Muscle layer of colon (tissue), 2 donors: ENCODE data around the gene BAHCC1.

Experiments
- H3K27ac ChIP-seq: one replicate; pipeline ENCODE4 v1.7.0; 2013; ENCODE audit warnings: low read depth, mild to moderate bottlenecking, low read length, moderate library complexity
- H3K27me3 ChIP-seq, 2 donors: one replicate each; pipeline ENCODE4 v1.7.0; 2013; ENCODE audit warnings: low read length in 2 of 2, mild to moderate bottlenecking in 2 of 2; ENCODE audit not compliant: insufficient read depth in 2 of 2, control insufficient read depth in 1 of 2
- H3K36me3 ChIP-seq: one replicate; pipeline ENCODE4 v1.7.0; 2013; ENCODE audit warnings: mild to moderate bottlenecking, low read length; ENCODE audit not compliant: insufficient read depth
- H3K4me1 ChIP-seq: one replicate; pipeline ENCODE4 v1.7.0; 2013; ENCODE audit warnings: mild to moderate bottlenecking, low read length; ENCODE audit not compliant: insufficient read depth
- H3K4me3 ChIP-seq, 2 donors: one replicate each; pipeline ENCODE4 v1.7.0; 2013; ENCODE audit warnings: low read length in 2 of 2, low read depth in 1 of 2, mild to moderate bottlenecking in 1 of 2, moderate library complexity in 1 of 2
- H3K9ac ChIP-seq: one replicate; pipeline ENCODE4 v1.7.0; 2013; ENCODE audit warnings: low read length
- H3K9me3 ChIP-seq: one replicate; pipeline ENCODE4 v1.7.0; 2013; ENCODE audit warnings: mild to moderate bottlenecking, low read length
- donor health status: abdominal sarcoma.
- donor health status: Adenocarcinoma of cecum.

The BAHCC1 gene

DNA sequence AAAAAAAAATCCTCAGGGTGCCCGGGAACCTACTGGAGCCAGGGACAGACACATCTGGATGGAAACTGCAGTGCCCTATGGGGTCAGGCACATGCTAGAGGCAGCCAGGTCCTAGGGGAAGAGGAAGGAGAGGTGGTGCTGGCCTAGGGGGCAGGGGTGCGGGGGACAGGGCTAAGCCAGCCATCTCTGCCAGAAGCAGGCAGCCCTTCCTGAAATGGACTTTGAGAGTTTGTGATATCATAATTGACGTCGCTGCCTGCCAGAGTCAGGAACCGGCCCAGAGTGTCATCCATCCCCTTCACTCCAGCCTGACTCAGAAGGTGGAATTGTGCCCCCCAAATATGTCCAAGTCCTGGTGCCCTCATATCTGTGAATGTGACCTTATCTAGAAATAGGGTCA, 25.0 kb upstream of the BAHCC1 start:
- Histone ChIP-seq H3K27ac (no peak overlapping the region), H3K4me1 (peaks cover 12% of the 10 kb centered on the region), H3K4me3 (no peak overlapping the region), H3K9ac (no peak overlapping the region), H3K27me3 (peaks cover 0 to 15% of the 10 kb centered on the region in 2 donors), H3K36me3 (no peaks in the 10 kb centered on the region), H3K9me3 (no peaks in the 10 kb centered on the region)

DNA sequence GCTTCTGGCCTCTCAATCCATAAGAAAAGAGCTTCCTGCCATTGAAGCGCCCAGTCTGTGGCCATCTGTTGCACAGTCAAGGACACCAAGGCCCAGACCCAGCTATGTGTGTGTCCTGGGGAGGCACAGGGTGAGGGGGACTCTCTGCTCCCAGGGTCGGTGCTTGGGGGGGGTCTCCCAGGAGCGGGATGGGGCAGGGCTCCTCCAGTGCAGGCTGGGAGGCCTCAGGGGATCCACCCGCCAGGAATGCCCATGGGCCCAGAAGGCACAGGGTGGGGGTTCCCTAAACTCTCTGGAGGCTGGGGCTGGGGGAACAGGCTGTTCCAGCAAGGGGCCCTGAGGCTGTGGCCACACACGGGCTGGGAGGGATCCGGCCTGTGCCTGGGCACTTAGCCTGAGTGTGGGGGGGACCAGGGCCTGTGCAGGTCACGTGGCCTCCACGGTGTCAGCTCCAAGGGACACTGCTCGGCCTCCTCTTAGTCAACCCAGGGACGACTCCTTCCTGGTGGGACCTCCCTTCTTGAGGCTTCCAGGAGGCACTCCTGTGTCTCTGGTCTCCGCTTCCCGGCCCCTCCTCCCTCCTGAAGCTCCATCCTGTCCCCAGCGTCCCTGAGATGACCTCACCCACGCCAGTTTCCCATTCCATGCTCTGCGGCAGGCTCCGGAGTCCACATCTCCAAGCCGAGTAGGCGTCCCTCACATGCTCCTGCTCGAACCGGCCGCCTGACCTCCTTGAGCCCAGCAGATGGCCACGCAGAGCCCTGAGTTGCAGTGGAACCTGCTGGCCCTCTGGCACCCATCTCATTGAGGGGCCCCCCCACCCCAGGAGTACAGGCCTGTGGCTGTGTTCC, 23.1 kb upstream of the BAHCC1 start:
- H3K4me3 ChIP-seq: no peak overlapping the region
- no peaks in the 10 kb centered on the region for H3K9me3 ChIP-seq
- peaks cover 0 to 6% of the 10 kb centered on the region in 2 donors for H3K27me3 ChIP-seq
- no peak overlapping the region for H3K27ac ChIP-seq
- no peak overlapping the region for H3K9ac ChIP-seq
- no peaks in the 10 kb centered on the region for H3K36me3 ChIP-seq
- H3K4me1 ChIP-seq: no peaks in the 10 kb centered on the region

DNA sequence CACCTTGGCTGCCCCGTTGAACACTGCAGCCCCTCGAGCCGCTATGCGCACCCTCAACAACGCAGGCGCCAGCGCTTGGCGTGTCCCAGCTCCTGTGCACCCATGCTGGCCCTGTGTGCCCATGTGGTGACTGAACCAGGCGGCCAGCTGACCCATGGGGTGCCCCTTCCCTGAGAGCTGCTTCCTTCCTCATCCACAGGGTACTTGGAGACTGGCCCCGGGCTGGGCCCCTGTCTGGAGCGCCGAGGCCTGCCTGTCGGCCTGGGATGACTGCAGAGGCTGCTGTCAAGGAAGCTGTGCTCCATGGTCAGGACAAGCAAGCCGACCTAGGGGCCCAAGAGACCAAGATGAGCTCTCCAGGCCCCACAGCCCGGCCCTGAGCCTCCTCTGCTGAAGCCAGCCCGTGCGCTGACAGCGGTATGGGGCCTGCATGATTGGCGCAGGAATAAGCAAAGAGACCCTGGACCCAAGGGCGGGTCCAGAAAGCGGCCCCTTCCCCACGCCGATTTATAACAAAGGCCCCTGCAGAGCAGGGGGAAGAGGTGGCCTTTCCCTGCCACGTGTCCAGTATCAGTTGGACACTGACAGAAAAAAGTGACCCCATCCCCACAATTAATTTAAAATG, 21.6 kb upstream of the BAHCC1 start:
- H3K36me3 ChIP-seq: no peaks in the 10 kb centered on the region
- no peak overlapping the region for H3K27ac ChIP-seq
- no peaks in the 10 kb centered on the region for H3K4me1 ChIP-seq
- no peak overlapping the region for H3K9ac ChIP-seq
- peaks cover 0 to 2% of the 10 kb centered on the region in 2 donors for H3K27me3 ChIP-seq
- H3K4me3 ChIP-seq: no peak overlapping the region
- H3K9me3 ChIP-seq: no peaks in the 10 kb centered on the region

DNA sequence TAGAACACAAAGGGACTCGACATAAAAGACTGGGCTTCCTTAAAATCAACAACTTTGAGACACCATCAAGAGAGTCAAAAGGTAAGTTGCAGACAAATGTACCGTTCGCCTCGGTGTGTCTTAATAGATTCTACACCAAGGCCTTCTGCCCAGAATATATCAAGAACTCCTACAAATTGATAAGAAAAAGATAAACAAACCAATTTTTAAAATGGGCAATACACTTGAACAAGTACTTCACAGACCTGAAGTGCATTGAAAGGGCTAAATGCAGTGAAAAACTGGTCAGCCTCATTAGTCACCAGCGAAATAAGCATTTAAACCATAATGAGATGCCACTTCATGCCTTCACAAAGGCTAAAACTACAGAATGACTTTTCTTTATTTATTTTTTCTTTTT, 20.4 kb upstream of the BAHCC1 start:
- Histone ChIP-seq H3K27me3 (no peaks in the 10 kb centered on the region), H3K4me1 (no peaks in the 10 kb centered on the region), H3K27ac (no peak overlapping the region), H3K36me3 (no peaks in the 10 kb centered on the region), H3K9ac (no peak overlapping the region), H3K4me3 (no peak overlapping the region), H3K9me3 (no peaks in the 10 kb centered on the region)

DNA sequence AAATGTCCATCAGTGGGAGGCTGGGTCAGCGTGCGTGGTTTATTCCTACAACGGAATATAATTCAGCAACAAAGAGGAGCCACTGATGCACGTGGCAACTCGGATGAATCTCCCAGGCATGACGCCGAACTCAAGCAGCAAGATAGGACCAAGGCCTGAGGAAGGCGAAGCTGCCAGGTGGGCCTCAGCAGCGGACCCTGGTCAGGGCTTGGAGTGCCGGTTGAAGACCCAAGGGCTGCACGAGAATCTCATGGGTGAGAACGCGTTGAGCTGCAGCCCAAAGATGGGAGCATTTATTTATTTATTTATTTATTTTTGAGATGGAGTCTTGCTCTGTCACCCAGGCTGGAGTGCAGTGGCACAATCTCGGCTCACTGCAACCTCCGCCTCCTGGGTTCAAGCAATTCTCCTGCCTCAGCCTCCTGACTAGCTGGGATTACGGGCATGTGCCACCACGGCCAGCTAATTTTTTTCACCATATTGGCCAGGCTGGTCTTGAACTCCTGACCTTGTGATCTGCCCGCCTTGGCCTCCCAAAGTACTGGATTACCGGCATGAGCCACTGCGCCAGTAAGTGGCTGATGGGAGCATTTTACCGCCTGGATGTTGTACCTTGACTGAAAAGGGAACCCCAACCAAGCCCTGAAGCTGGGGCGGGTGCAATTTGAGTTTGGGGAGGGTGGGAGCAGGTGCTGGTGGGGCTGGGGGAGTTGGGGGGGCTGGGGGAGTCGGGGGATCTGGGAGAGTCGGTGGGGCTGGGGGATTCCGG, 18.1 kb upstream of the BAHCC1 start:
- H3K9ac ChIP-seq: no peak overlapping the region
- H3K36me3 ChIP-seq: no peaks in the 10 kb centered on the region
- H3K4me3 ChIP-seq: no peak overlapping the region
- H3K9me3 ChIP-seq: no peaks in the 10 kb centered on the region
- no peaks in the 10 kb centered on the region for H3K4me1 ChIP-seq
- no peak overlapping the region for H3K27ac ChIP-seq
- no peaks in the 10 kb centered on the region for H3K27me3 ChIP-seq

DNA sequence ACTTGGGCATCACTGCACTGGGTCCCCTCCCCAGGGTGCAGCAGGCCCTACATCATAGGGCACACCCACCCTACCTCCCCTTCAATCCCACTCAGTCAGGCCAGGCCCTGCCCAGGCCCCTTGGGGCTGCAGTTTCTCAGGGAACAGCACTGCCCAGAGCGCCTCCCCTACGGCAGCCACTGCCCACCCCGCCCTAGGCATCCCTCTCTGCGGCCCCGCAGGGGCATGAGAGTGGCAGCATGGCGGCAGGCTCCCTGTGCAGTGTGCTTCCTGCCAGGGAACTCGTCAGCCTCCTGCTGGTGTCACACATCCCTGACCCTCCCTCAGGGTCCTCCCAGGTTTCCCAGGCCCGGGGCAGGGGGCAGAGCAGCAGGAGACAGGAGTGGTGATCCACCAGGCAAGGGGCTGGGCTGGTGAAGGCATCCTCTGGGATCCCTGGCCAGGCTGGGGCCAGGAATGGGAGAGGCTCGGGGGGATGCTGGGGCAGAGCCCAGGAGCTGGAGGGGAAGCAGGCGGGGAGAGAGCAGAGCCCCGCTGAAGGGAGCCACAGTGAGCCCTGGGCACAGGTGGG, 16.2 kb upstream of the BAHCC1 start:
- Histone ChIP-seq H3K27me3 (no peaks in the 10 kb centered on the region), H3K27ac (no peak overlapping the region), H3K9ac (no peak overlapping the region), H3K9me3 (no peaks in the 10 kb centered on the region), H3K36me3 (no peaks in the 10 kb centered on the region), H3K4me3 (no peak overlapping the region), H3K4me1 (no peaks in the 10 kb centered on the region)

DNA sequence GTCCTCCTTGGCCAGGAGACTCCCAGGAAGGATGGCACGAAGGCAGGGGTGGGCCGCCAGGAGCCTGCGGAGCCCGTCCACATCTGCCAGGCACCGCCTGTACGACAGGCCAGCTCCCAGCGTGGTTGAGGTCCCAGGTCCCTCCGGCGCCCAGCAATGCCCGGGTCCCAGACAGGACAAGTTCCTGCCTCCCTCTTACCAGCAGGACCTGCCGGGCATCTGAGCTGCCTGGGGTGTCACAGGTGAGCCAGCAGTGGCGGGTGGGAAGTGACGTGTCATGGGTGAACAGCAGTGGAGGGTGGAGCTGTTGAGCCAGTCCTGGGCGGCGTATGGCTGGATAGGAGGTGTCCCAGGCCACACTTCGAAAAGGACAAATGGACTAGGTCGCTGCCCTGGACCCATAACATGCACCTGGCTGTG, 15.7 kb upstream of the BAHCC1 start:
- Histone ChIP-seq H3K4me3 (no peak overlapping the region), H3K4me1 (no peaks in the 10 kb centered on the region), H3K9ac (no peak overlapping the region), H3K27ac (no peak overlapping the region), H3K27me3 (no peaks in the 10 kb centered on the region), H3K36me3 (no peaks in the 10 kb centered on the region), H3K9me3 (no peaks in the 10 kb centered on the region)

DNA sequence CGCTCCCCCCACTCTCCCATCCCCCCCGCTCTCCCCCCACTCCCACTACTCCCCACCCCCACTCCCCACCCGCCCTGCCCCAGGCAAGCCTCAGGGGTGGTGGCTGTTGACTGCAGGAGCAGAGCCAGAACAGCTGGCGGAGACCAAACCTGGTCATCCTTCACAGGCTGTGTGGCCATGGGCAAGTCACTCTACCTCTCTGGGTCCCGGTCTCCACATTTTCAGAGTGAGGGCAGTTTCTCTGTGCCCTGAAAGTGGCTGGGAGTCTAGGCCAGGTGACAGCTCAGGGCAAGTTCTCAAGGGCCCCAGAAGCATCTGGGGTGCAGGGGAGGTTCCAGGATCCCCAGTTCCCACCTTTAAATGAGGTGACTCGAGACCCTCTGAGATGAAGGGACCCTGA, 15.1 kb upstream of the BAHCC1 start:
- no peak overlapping the region for H3K27ac ChIP-seq
- H3K36me3 ChIP-seq: no peaks in the 10 kb centered on the region
- H3K9ac ChIP-seq: no peak overlapping the region
- peaks cover 2% of the 10 kb centered on the region for H3K4me1 ChIP-seq
- no peak overlapping the region for H3K4me3 ChIP-seq
- no peaks in the 10 kb centered on the region for H3K27me3 ChIP-seq
- H3K9me3 ChIP-seq: no peaks in the 10 kb centered on the region

DNA sequence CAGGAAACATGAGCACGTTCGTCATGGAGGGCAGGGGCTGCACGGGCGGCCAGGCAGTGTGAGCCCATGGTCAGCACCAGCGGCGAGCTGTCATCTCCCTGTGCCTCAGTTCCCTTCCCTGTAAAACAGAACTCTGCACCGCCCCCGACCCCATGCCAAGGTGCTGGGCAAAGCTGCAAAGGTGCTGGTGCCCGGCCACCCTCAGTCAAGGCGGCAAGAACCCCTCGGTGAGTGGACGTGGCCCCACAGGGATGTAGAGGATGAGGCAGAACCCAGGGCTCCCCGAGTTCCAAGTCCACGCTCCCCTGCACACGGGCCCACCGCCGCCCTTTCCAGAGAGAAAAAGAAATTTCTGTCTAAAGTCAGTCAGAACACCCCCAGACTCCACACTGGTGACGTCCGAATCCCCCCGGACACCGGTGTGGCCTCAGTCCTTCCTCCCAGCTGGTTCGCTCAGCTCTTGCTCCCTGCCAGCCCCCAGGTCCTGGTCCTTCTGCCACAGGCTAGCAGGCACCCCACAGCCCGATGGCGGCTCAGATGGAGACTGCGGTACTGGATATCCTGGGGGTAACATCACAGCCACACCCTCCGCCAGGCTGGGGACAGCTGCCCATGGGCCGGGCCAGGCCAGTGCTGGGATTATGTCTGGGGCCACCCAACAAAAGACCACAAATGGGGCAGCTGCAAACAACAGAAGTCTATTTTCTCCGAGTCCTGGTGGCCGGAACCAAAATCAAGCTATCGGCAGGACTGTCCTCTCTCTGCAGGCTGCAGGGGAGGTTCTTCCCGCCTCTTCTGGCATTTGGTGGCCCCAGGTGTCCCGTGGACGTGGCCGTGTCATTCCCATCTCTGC, 14.4 kb upstream of the BAHCC1 start:
- Histone ChIP-seq H3K27me3 (no peaks in the 10 kb centered on the region), H3K4me1 (peaks cover 10% of the 10 kb centered on the region), H3K9me3 (no peaks in the 10 kb centered on the region), H3K36me3 (no peaks in the 10 kb centered on the region), H3K4me3 (no peak overlapping the region), H3K9ac (no peak overlapping the region), H3K27ac (no peak overlapping the region)

DNA sequence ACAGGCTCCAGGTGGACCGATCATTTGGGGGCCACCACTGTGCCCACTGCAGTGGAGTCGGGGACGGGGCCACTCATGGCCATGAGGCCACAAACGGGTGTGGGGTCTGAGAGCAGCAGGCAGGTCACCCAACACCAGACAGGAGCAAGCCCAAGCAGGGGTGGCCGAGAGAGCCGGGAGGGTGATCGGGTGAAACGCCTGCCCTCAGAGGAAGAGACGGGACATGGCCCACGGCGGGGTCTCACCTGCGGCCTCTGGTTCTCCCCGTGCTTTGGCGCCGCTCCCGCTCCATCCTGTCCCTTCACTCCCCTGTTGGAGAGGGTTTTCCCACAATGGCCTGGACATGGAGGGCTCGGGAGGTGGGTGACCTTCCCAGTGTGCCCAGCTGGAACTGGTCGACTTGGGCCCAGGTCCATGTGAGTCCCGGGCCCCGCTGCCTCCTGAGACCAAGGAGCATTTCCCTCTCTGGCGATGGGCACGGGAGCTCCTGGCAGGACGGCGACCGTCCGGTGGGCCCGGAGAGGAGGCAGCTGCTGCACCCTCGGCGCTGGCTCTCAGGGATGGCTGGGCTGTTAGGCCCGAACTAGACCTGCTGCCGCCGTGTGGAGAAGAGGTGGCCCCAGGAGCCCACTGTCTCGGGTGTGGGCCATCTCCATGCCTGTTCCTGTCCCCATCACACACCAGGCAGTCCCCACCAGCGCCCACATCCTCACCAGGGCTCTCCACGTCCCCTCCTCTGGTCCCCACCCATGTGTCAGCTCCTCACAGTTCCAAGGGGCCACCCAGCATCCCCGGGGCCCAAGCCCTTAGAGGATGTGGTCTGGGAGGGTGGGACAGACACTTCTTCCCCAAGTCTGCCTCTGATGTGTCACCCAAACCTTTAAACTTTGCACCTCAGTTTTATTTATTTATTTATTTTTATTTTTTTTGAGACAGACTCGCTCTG, 13.4 kb upstream of the BAHCC1 start:
- H3K9me3 ChIP-seq: no peaks in the 10 kb centered on the region
- H3K9ac ChIP-seq: no peak overlapping the region
- H3K27me3 ChIP-seq: no peaks in the 10 kb centered on the region
- H3K4me1 ChIP-seq: peaks cover 15% of the 10 kb centered on the region
- H3K36me3 ChIP-seq: no peaks in the 10 kb centered on the region
- no peak overlapping the region for H3K27ac ChIP-seq
- no peak overlapping the region for H3K4me3 ChIP-seq
